GM19467 (cell line): Measurements from ENCODE around the gene C16orf54.
"Not testable (repeated sequence)": the region's sequence is repeated elsewhere in the genome, so short reads cannot be mapped to it uniquely, and the experiment has no call there.

Experiments used
- ATAC-seq: cut with Tn5 transposase; IDR thresholded peaks from one replicate; pipeline ENCODE4 v1.9.1; 2021; ENCODE audit warnings: mild to moderate bottlenecking, moderate library complexity; ENCODE audit not compliant: unreplicated experiment

Gene C16orf54

GRCh38 chr16:29745853-29746345 is at the start of gene C16orf54:
Gene C16orf54, minus strand, starts transcription at chr16:29745990. Its CDS starts 1,039 bp downstream, at chr16:29744951.
- ATAC-seq = peak; percentile 82

GRCh38 chr16:29794231-29794710 is 48.5 kb upstream of the C16orf54 start:
- ATAC-seq = no peak

GRCh38 chr16:29793153-29793552 is 47.4 kb upstream of the C16orf54 start:
- not testable (repeated sequence) for ATAC-seq

GRCh38 chr16:29791845-29792807 is 46.3 kb upstream of the C16orf54 start:
- no peak for ATAC-seq

- ATAC-seq = no peak
Measured at GRCh38 chr16:29790949-29791844, 45.4 kb upstream of the C16orf54 start.

- peak; percentile 94 for ATAC-seq
Measured at GRCh38 chr16:29790183-29790948, 44.6 kb upstream of the C16orf54 start, which contains the start of gene KIF22. Gene KIF22, plus strand, starts transcription at chr16:29790751. Its CDS starts 9 bp downstream, at chr16:29790760.

- no peak for ATAC-seq
Measured at GRCh38 chr16:29789775-29790182, 44.0 kb upstream of the C16orf54 start.

GRCh38 chr16:29787155-29787554 is 41.4 kb upstream of the C16orf54 start:
- not testable (repeated sequence) for ATAC-seq

GRCh38 chr16:29784901-29785500 is 39.2 kb upstream of the C16orf54 start:
- no peak for ATAC-seq

GRCh38 chr16:29784157-29784556 is 38.4 kb upstream of the C16orf54 start:
- no peak for ATAC-seq

- not testable (repeated sequence) for ATAC-seq
Measured at GRCh38 chr16:29783094-29783953, 37.5 kb upstream of the C16orf54 start.

- ATAC-seq = no peak
Measured at GRCh38 chr16:29779474-29779873, 33.7 kb upstream of the C16orf54 start.

- ATAC-seq = no peak
Measured at GRCh38 chr16:29777576-29778350, 32.0 kb upstream of the C16orf54 start, which contains the start of gene ZG16. Gene ZG16, plus strand, starts transcription at chr16:29778256. Its CDS starts 1,011 bp downstream, at chr16:29779267.

- no peak for ATAC-seq
Measured at GRCh38 chr16:29775742-29776408, 30.1 kb upstream of the C16orf54 start.

- no peak for ATAC-seq
Measured at GRCh38 chr16:29774730-29775129, 28.9 kb upstream of the C16orf54 start.

GRCh38 chr16:29772330-29772729 is 26.5 kb upstream of the C16orf54 start:
- not testable (repeated sequence) for ATAC-seq

- ATAC-seq = no peak
Measured at GRCh38 chr16:29770250-29770929, 24.6 kb upstream of the C16orf54 start.
